Subcutaneous abdominal adipose tissue (tissue), 5 donors: ENCODE data around the gene AGAP1.

Source experiments
- H3K27ac ChIP-seq: one replicate; pipeline ENCODE4 v1.7.0; 2013; ENCODE audit warnings: low read depth, mild to moderate bottlenecking, inconsistent platforms, low read length, moderate library complexity
- H3K27me3 ChIP-seq, 5 donors: one replicate each; pipeline ENCODE4 v1.7.0; 2013; ENCODE audit warnings: low read length in 5 of 5, inconsistent platforms in 1 of 5; ENCODE audit not compliant: control insufficient read depth in 5 of 5, insufficient read depth in 4 of 5
- H3K36me3 ChIP-seq, 5 donors: one replicate each; pipeline ENCODE4 v1.7.0; 2013; ENCODE audit warnings: low read length in 5 of 5; ENCODE audit not compliant: control insufficient read depth in 5 of 5, insufficient read depth in 5 of 5
- H3K4me1 ChIP-seq, 5 donors: one replicate each; pipeline ENCODE4 v1.7.0; 2013; ENCODE audit warnings: low read length in 5 of 5, mild to moderate bottlenecking in 3 of 5, moderate library complexity in 1 of 5; ENCODE audit not compliant: control insufficient read depth in 5 of 5, insufficient read depth in 5 of 5
- H3K4me3 ChIP-seq, 5 donors: one replicate each; pipeline ENCODE4 v1.7.0; 2013; ENCODE audit warnings: low read length in 5 of 5, low read depth in 1 of 5
- H3K9ac ChIP-seq, 5 donors: one replicate each; pipeline ENCODE4 v1.7.0; 2013; ENCODE audit warnings: low read length in 5 of 5, mild to moderate bottlenecking in 4 of 5, moderate library complexity in 3 of 5
- H3K9me3 ChIP-seq, 5 donors: one replicate each; pipeline ENCODE4 v1.7.0; 2013; ENCODE audit warnings: low read length in 5 of 5; ENCODE audit not compliant: control insufficient read depth in 5 of 5
- donor health status: healthy.
- donor health status: healthy.
- donor health status: healthy.
- donor health status: healthy.
- donor health status: healthy.

The AGAP1 gene

GRCh38 chr2:235642446-235643098, 148.7 kb downstream of the AGAP1 start:
- Histone ChIP-seq H3K27me3 (no peaks in the 10 kb centered on the region), H3K4me3 (no peak overlapping the region), H3K9me3 (no peaks in the 10 kb centered on the region), H3K27ac (no peak overlapping the region), H3K4me1 (peaks cover 11 to 52% (median 39%) of the 10 kb centered on the region in 5 donors), H3K36me3 (no peaks in the 10 kb centered on the region), H3K9ac (no peak overlapping the region)

DNA sequence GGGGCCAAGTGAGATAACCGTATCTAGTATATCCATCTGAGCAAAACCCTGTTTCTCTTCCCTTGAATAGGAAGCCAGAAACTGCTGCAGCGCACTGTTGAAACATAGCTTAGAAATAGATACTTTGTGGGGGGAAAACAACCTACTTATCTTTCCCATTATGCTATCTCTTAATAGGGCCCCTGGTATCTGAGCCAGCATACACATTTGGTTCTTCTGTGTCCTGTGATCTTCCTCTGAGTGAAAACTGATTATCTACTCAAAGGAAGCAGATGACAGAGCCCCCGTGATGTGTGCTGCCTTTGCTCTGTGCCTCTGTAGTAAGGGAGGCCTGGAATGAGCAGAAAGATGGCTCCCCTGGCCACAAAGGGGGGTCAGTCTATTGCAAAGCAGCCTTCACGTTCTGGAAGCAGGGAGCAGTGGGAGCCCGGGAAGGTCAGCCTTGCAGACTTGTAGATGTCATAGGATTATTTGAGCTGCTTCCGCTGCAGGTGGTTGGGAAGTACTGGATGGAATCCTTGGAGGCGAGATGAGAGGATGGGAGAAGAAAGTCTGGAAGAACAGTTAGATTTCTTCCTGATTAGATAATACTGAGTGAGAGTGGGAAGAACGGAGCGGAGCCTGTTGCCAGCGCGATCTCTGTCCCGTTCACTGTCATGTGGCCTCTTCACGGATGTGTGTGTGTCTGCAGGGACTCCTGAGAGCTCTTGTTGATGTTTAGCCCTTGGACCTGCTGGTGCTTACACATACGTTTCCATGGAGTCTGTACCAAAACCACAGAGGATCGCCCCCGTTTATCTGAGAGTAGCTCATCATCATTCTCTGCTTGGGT, 150.1 kb downstream of the AGAP1 start:
- H3K9me3 ChIP-seq, result no peaks in the 10 kb centered on the region
- H3K36me3 ChIP-seq, result no peaks in the 10 kb centered on the region
- peaks cover 11 to 48% (median 35%) of the 10 kb centered on the region in 5 donors for H3K4me1 ChIP-seq
- no peak overlapping the region for H3K4me3 ChIP-seq
- no peaks in the 10 kb centered on the region for H3K27me3 ChIP-seq
- no peak overlapping the region for H3K9ac ChIP-seq
- H3K27ac ChIP-seq, result no peak overlapping the region

GRCh38 chr2:235647264-235647663, 153.4 kb downstream of the AGAP1 start:
- H3K9me3 ChIP-seq, result no peaks in the 10 kb centered on the region
- no peaks in the 10 kb centered on the region for H3K36me3 ChIP-seq
- no peak overlapping the region for H3K9ac ChIP-seq
- no peak overlapping the region for H3K4me3 ChIP-seq
- H3K27ac ChIP-seq, result no peak overlapping the region
- peaks cover 2 to 16% (median 7%) of the 10 kb centered on the region in 5 donors for H3K4me1 ChIP-seq
- H3K27me3 ChIP-seq, result no peaks in the 10 kb centered on the region

DNA sequence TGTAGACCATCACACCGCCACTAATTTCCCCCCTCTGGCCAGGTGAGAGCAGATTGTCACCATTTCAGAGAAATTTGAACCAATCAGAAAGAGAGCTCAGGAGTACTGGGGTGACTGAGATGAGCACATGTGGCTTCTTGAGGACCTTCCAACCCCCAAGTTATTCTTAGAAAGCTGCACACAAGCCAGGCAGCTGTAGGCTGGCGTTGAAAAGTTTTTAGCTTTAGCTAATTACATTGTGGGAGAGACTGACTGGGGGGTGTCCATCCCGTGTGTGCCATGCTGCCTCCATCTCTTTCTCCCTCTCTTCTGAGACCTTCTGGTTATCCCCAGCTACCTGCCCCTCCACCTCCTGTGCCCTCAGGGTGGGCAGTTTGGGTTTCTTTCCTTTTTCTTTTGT, 154.0 kb downstream of the AGAP1 start:
- H3K27ac ChIP-seq, result no peak overlapping the region
- no peaks in the 10 kb centered on the region for H3K9me3 ChIP-seq
- peaks cover 0 to 10% (median under 1%) of the 10 kb centered on the region in 5 donors for H3K4me1 ChIP-seq
- H3K9ac ChIP-seq, result no peak overlapping the region
- no peak overlapping the region for H3K4me3 ChIP-seq
- H3K36me3 ChIP-seq, result no peaks in the 10 kb centered on the region
- H3K27me3 ChIP-seq, result no peaks in the 10 kb centered on the region

GRCh38 chr2:235649418-235649817, 155.6 kb downstream of the AGAP1 start:
- no peak overlapping the region for H3K9ac ChIP-seq
- peaks cover 0 to 6% (median 2%) of the 10 kb centered on the region in 5 donors for H3K4me1 ChIP-seq
- H3K36me3 ChIP-seq, result no peaks in the 10 kb centered on the region
- no peaks in the 10 kb centered on the region for H3K27me3 ChIP-seq
- H3K4me3 ChIP-seq, result no peak overlapping the region
- no peak overlapping the region for H3K27ac ChIP-seq
- H3K9me3 ChIP-seq, result no peaks in the 10 kb centered on the region

DNA sequence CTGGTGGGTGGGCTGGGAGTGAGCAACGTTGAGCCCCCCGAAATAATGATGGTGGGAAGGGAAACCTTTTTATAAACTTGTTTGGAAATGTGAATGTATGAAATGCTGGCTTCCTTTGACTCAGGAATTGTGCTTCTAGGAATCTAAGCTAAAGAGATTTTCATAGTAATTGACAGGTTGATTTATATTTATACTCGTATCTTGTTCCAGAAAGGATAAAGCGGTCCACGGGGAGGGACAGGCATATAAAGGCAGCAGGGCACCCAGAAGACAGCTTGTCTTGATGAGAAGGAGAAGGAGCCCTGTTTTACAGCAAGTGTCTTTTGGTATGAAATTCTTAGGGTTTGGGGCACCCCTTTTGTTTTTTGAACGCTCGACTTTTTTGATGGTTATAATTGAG, 157.8 kb downstream of the AGAP1 start:
- Histone ChIP-seq H3K9me3 (no peaks in the 10 kb centered on the region), H3K27ac (no peak overlapping the region), H3K4me1 (peaks cover 0 to 6% (median 1%) of the 10 kb centered on the region in 5 donors), H3K9ac (no peak overlapping the region), H3K36me3 (no peaks in the 10 kb centered on the region), H3K27me3 (no peaks in the 10 kb centered on the region), H3K4me3 (no peak overlapping the region)

DNA sequence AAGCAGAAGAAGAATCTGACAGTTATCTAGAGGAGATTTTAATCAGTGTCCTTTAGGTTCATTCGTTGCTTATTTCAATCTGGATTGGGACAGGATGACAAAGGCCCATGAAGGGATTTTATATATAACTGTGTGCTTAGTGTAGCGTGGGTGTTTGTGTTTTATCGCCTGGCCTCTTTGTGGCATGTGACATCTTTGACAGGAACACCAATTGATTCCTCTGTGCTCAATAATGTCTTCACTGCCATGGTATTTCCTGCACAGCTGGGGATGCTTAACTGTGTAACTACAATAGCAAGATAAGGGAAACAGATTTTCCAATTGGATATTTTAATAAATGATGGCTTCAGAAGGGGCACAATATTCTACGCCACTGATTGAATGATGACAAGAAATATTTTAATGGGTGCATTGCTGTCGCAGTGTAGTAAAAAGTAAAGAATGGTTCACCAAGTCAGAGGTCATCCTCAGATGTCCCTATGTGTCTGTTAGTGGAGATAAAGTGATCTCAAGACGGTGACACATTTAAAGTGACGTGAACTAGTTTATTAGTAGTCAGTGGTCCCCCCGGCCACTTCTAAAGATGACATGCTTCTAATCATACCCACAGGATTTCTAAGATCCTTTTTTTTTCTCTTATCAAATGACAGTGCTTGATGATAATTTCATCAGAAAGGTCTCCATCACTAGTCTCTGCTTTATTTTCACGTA, 160.4 kb downstream of the AGAP1 start:
- Histone ChIP-seq H3K4me3 (no peak overlapping the region), H3K36me3 (no peaks in the 10 kb centered on the region), H3K9ac (no peak overlapping the region), H3K27ac (no peak overlapping the region), H3K4me1 (peaks cover 0 to 14% (median 6%) of the 10 kb centered on the region in 5 donors), H3K9me3 (no peaks in the 10 kb centered on the region), H3K27me3 (no peaks in the 10 kb centered on the region)

DNA sequence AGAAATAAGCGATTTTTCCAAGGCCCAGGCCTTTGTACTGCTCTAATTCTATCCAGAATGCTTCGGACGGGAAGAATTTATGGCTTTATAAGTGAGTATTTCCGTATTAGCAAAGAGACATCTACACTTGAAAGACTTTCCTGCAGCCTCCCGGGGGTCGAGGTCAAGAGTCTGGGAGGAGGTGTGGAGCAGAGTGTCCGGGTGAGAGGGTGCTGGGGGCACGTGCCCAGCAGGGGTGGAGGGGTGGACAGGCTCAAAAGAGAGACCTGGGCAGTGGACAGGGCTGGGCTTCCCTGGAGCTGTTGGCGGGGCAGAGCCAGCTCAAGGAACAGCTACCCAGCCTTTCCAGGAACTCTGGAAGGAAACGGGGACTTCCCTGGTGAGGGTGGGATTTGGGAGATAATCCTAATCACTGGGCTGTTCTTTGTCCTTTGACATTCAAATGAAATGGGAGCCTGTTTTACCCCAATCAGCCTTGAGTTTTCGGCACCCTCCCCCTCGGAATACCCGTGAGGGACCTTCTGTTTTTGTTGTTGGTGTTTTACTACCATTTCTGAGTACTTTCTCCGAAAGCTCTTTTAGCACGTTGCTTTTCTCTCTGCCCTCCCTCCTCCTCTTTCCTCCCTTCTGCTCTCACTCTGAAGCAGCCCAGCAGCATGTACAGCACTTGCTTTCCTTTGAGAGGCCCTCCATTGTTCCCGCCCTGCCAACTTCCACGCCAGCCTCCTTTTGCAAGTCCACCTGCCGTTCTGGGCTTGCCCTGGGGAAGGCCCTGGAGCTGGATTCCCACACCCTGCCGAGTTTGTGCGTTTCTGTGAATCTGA, 164.7 kb downstream of the AGAP1 start:
- no peak overlapping the region for H3K9ac ChIP-seq
- no peak overlapping the region for H3K4me3 ChIP-seq
- no peaks in the 10 kb centered on the region for H3K36me3 ChIP-seq
- H3K27me3 ChIP-seq, result peaks cover 0 to 8% (median 0%) of the 10 kb centered on the region in 5 donors
- H3K27ac ChIP-seq, result no peak overlapping the region
- no peaks in the 10 kb centered on the region for H3K9me3 ChIP-seq
- H3K4me1 ChIP-seq, result peaks cover 0 to 31% (median 21%) of the 10 kb centered on the region in 5 donors

DNA sequence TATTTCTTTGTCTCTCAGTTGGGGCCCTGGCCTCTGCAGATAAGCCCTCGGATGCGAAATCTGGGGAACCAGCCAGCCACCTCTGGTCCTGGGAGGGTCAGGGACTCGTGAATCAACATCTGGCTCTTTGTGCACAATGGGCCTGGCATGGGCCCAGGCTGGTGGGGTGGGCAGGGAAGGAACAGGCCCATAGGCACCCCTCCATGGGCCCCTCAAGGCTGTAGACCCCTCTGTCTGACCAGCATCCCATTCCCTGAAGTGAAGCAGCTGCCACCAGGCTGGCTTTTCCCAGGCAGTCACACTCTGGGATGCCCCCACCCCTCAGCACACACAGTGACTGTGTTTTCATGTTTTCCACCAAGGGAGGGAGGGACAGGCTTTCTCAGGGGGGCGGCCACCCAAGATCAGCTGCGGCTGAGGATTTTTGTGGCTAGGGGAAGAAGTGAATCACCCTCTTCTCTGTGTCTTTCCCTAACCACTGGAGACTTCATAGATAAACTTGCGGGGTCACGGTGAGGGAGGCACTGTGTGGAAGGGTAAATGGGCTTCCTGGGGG, 166.0 kb downstream of the AGAP1 start:
- H3K36me3 ChIP-seq, result no peaks in the 10 kb centered on the region
- peak overlapping the region; percentile 17 for H3K27ac ChIP-seq
- peaks cover 0 to 28% (median 21%) of the 10 kb centered on the region in 5 donors for H3K4me1 ChIP-seq
- peaks cover 0 to 8% (median 0%) of the 10 kb centered on the region in 5 donors for H3K27me3 ChIP-seq
- no peaks in the 10 kb centered on the region for H3K9me3 ChIP-seq
- H3K4me3 ChIP-seq, result no peak overlapping the region
- no peak overlapping the region for H3K9ac ChIP-seq
